IMR-90 (cell line): ENCODE measurements around the gene SLC35G1. TPM values are rescaled to one million over a fixed set of nuclear protein-coding genes. Genes with fewer than 3 reads are reported as not detected.

Source experiments
- ATAC-seq: fragments of 200-7000 bp; cut with Tn5 transposase; 2 replicates; pipeline ENCODE4 v1.9.1; 2020; ENCODE audit warnings: low read depth, mild to moderate bottlenecking, moderate library complexity
- BruUV-seq: library from RNA; stranded (reverse); fragments of 400-500 nt; replicated peaks from 2 replicates; lab custom pipeline; 2021; lab: Mats Ljungman, UMichigan
- CTCF ChIA-PET: fragments of 300-600 bp; formaldehyde crosslinking; extraction: SDS; loops from one replicate; lab custom pipeline; 2021; ENCODE audit warnings: antibody characterized with exemption; lab: Yijun Ruan, JAX
- POLR2A ChIA-PET: fragments of 300-600 bp; sonication (Branson Sonifier 250); formaldehyde crosslinking; loops from one replicate; lab custom pipeline; 2022; ENCODE audit warnings: antibody characterized with exemption; ENCODE audit not compliant: unreplicated experiment; lab: Charles Lee
- DNase-seq: peaks from one replicate; pipeline ENCODE4 v3.0.0; 2013
- H2AFZ ChIP-seq: replicated peaks from 2 replicates; pipeline ENCODE3; 2013; ENCODE audit warnings: low read length, mild to moderate bottlenecking; ENCODE audit not compliant: poor library complexity
- H2AK5ac ChIP-seq: 2 replicates; pipeline ENCODE4 v1.6.1; 2013; ENCODE audit warnings: low read depth, low read length, inconsistent platforms
- H2AK9ac ChIP-seq: replicated peaks from 2 replicates; pipeline ENCODE3; 2013; ENCODE audit warnings: mild to moderate bottlenecking, low read depth, low read length, moderate library complexity; ENCODE audit not compliant: poor library complexity
- H2BK120ac ChIP-seq: 2 replicates; pipeline ENCODE4 v1.6.1; 2013; ENCODE audit warnings: low read depth, low read length, inconsistent platforms
- H2BK15ac ChIP-seq: 3 replicates; pipeline ENCODE4 v1.6.1; 2013; ENCODE audit warnings: low read depth, low read length, inconsistent platforms
- H2BK20ac ChIP-seq: 2 replicates; pipeline ENCODE4 v1.6.1; 2013; ENCODE audit warnings: low read depth, mild to moderate bottlenecking, inconsistent platforms, low read length, moderate library complexity
- H2BK5ac ChIP-seq: 2 replicates; pipeline ENCODE4 v1.6.1; 2013; ENCODE audit warnings: mild to moderate bottlenecking, low read depth, low read length, inconsistent platforms; ENCODE audit not compliant: poor library complexity, severe bottlenecking
- H3K14ac ChIP-seq: replicated peaks from 2 replicates; pipeline ENCODE4 v1.6.1; 2013; ENCODE audit warnings: low read depth, low read length, inconsistent platforms
- H3K18ac ChIP-seq: 2 replicates; pipeline ENCODE4 v1.6.1; 2013; ENCODE audit warnings: low read depth, low read length, control low read depth
- H3K23ac ChIP-seq: 2 replicates; pipeline ENCODE4 v1.6.1; 2013; ENCODE audit warnings: low read depth, low read length, inconsistent platforms
- H3K27ac ChIP-seq: 2 replicates; pipeline ENCODE4 v1.5.1; 2013; ENCODE audit warnings: mild to moderate bottlenecking, control low read depth, low read length; ENCODE audit not compliant: insufficient read depth
- H3K27me3 ChIP-seq: 2 replicates; pipeline ENCODE4 v1.6.1; 2013; ENCODE audit warnings: low read length; ENCODE audit not compliant: control insufficient read depth, insufficient read depth
- H3K36me3 ChIP-seq: 2 replicates; pipeline ENCODE4 v1.6.1; 2013; ENCODE audit warnings: low read length, mixed read lengths; ENCODE audit not compliant: control insufficient read depth, insufficient read depth
- H3K4ac ChIP-seq: 2 replicates; pipeline ENCODE4 v1.6.1; 2013; ENCODE audit warnings: low read depth, low read length, inconsistent platforms
- H3K4me1 ChIP-seq: 2 replicates; pipeline ENCODE4 v1.6.1; 2013; ENCODE audit warnings: low read length, mixed read lengths; ENCODE audit not compliant: control insufficient read depth, insufficient read depth
- H3K4me2 ChIP-seq: 2 replicates; pipeline ENCODE4 v1.6.1; 2013; ENCODE audit warnings: low read depth, mild to moderate bottlenecking, control low read depth, low read length, moderate library complexity
- H3K4me3 ChIP-seq: 2 replicates; pipeline ENCODE4 v1.5.1; 2013; ENCODE audit warnings: low read depth, mild to moderate bottlenecking, control low read depth, low read length, moderate library complexity; ENCODE audit not compliant: insufficient read depth
- H3K56ac ChIP-seq: 2 replicates; pipeline ENCODE4 v1.6.1; 2013; ENCODE audit warnings: low read length, inconsistent platforms; ENCODE audit not compliant: insufficient read depth; ENCODE audit errors: extremely low read depth
- H3K79me1 ChIP-seq, 2 experiments: 2 replicates each; pipeline ENCODE4 v1.6.1; 2013; ENCODE audit warnings: low read length in 2 of 2, inconsistent platforms in 1 of 2, low read depth in 1 of 2
- H3K9ac ChIP-seq: 2 replicates; pipeline ENCODE4 v1.6.1; 2013; ENCODE audit warnings: low read depth, low read length, control low read depth
- H3K9me1 ChIP-seq: 2 replicates; pipeline ENCODE4 v1.6.1; 2013; ENCODE audit warnings: low read length, inconsistent platforms; ENCODE audit not compliant: insufficient read depth
- H3K9me3 ChIP-seq: 2 replicates; pipeline ENCODE4 v1.6.1; 2013; ENCODE audit warnings: low read length; ENCODE audit not compliant: control insufficient read depth, insufficient read depth
- H4K20me1 ChIP-seq: 2 replicates; pipeline ENCODE4 v1.6.1; 2013; ENCODE audit warnings: low read length, inconsistent platforms; ENCODE audit not compliant: insufficient read depth
- H4K5ac ChIP-seq: 2 replicates; pipeline ENCODE4 v1.6.1; 2013; ENCODE audit warnings: mild to moderate bottlenecking, low read depth, low read length, control low read depth
- H4K8ac ChIP-seq, 2 experiments: 2 replicates each; pipeline ENCODE4 v1.6.1; 2013; ENCODE audit warnings: low read depth in 2 of 2, low read length in 2 of 2, control low read depth in 1 of 2, inconsistent platforms in 1 of 2
- H4K91ac ChIP-seq: 2 replicates; pipeline ENCODE4 v1.6.1; 2013; ENCODE audit warnings: low read depth, low read length, inconsistent platforms; ENCODE audit not compliant: insufficient read depth
- CEBPB ChIP-seq: IDR thresholded peaks from 2 replicates; pipeline ENCODE4 v1.6.1; 2012; ENCODE audit warnings: low read depth, low read length, improper control_type of control experiment
- FOS ChIP-seq: fragments of 150-350 bp; IDR thresholded peaks from 2 replicates; pipeline ENCODE4 v1.6.1; 2016; ENCODE audit warnings: low read depth, low read length
- MAFK ChIP-seq: IDR thresholded peaks from 2 replicates; pipeline ENCODE4 v1.6.1; 2012; ENCODE audit warnings: low read depth, low read length, improper control_type of control experiment
- MAZ ChIP-seq: IDR thresholded peaks from 2 replicates; pipeline ENCODE4 v1.6.1; 2012; ENCODE audit warnings: low read depth, mild to moderate bottlenecking, low read length, improper control_type of control experiment, moderate library complexity, borderline replicate concordance
- MXI1 ChIP-seq: IDR thresholded peaks from 2 replicates; pipeline ENCODE4 v1.6.1; 2012; ENCODE audit warnings: low read depth, mild to moderate bottlenecking, low read length, moderate library complexity, borderline replicate concordance
- RCOR1 ChIP-seq: IDR thresholded peaks from 2 replicates; pipeline ENCODE4 v1.6.1; 2012; ENCODE audit warnings: mild to moderate bottlenecking, low read length, improper control_type of control experiment; ENCODE audit not compliant: insufficient replicate concordance
- RFX5 ChIP-seq: IDR thresholded peaks from 2 replicates; pipeline ENCODE4 v1.8.0; 2012; ENCODE audit warnings: low read depth, mild to moderate bottlenecking, low read length, moderate library complexity
- USF2 ChIP-seq: fragments of 150-350 bp; IDR thresholded peaks from 2 replicates; pipeline ENCODE4 v1.6.1; 2017; ENCODE audit warnings: mild to moderate bottlenecking, antibody characterized with exemption, low read length, low read depth
- WGBS, 2 experiments: methylation state at CpG; one replicate each; pipeline versions ENCODE4 v1.1.5 to v1.1.7; 2013; ENCODE audit warnings: missing lambda C conversion rate in 2 of 2; ENCODE audit not compliant: insufficient read length in 1 of 2; ENCODE audit errors: extremely low coverage in 2 of 2; 5-methylcytosine and 5-hydroxymethylcytosine counted together
- dilution Hi-C: fragments of 300-500 bp; cut with HindIII; formaldehyde crosslinking; loops from one replicate; pipeline ENCODE4 v1.14.3; 2018; ENCODE audit warnings: low sequenced_read_pairs; ENCODE audit not compliant: unreplicated experiment
- in situ Hi-C: fragments of 300-500 bp; cut with MboI; formaldehyde crosslinking; loops from 3 replicates; pipeline ENCODE4 v1.14.3; 2019; ENCODE audit warnings: low sequenced_read_pairs, inconsistent platforms, mixed read lengths
- intact Hi-C: fragments of 100-400 bp; cut with micrococcal nuclease; formaldehyde crosslinking; loops from 2 replicates; pipeline ENCODE4 v1.10.0; 2022
- polyA plus RNA-seq, 3 experiments: library from polyadenylated mRNA; depleted of rRNA; stranded (reverse); fragments of >200 nt; gene quantifications; 2 replicates each; pipeline ENCODE4 v1.2.3, GENCODE V29; 2012; ENCODE audit warnings: low replicate concordance in 1 of 3
- total RNA-seq: library from RNA; depleted of rRNA; stranded (reverse); fragments of >200 nt; gene quantifications from 2 replicates; pipeline ENCODE4 v1.2.3, GENCODE V29; 2012
- TF ChIP-seq, protein P1 (sequence below): fragments of 150-350 bp; IDR thresholded peaks from 2 replicates; pipeline ENCODE4 v1.6.1; 2016; ENCODE audit warnings: low read depth, mild to moderate bottlenecking, low read length, moderate library complexity, borderline replicate concordance

The SLC35G1 gene
- total and polyA plus RNA-seq, 2 of the 4 experiments (the other 2 are of a cell fraction): 2.7 to 3.7 TPM

GRCh38 chr10:93938140-93938539 is 44.4 kb downstream of the SLC35G1 start:
- Histone ChIP-seq H3K9me3 (no peaks in the 10 kb centered on the region), H2AFZ (no peak overlapping the region), H3K27ac (no peak overlapping the region), H3K9ac (no peak overlapping the region), H3K4me1 (no peaks in the 10 kb centered on the region), H3K27me3 (no peaks in the 10 kb centered on the region), H3K23ac (no peak overlapping the region), H2AK9ac (no peak overlapping the region), H3K4ac (no peak overlapping the region), H2BK15ac (no peak overlapping the region), H3K79me1 (no peaks in the 10 kb centered on the region), H3K9me1 (no peaks in the 10 kb centered on the region), H2BK120ac (no peak overlapping the region), H2AK5ac (no peak overlapping the region), H3K14ac (no peak overlapping the region), H3K18ac (no peak overlapping the region), H4K8ac (no peak overlapping the region), H3K4me2 (no peak overlapping the region), H2BK5ac (no peak overlapping the region), H2BK20ac (no peak overlapping the region), H4K20me1 (no peaks in the 10 kb centered on the region), H4K91ac (no peak overlapping the region), H3K4me3 (no peak overlapping the region), H3K36me3 (no peaks in the 10 kb centered on the region), H3K56ac (no peak overlapping the region), H4K5ac (no peak overlapping the region)
- TF ChIP-seq RCOR1 (no peak), CEBPB (no peak), FOS (no peak), USF2 (no peak), MXI1 (no peak), RFX5 (no peak), MAFK (no peak), MAZ (no peak)
- TF ChIP-seq, protein P1, sequence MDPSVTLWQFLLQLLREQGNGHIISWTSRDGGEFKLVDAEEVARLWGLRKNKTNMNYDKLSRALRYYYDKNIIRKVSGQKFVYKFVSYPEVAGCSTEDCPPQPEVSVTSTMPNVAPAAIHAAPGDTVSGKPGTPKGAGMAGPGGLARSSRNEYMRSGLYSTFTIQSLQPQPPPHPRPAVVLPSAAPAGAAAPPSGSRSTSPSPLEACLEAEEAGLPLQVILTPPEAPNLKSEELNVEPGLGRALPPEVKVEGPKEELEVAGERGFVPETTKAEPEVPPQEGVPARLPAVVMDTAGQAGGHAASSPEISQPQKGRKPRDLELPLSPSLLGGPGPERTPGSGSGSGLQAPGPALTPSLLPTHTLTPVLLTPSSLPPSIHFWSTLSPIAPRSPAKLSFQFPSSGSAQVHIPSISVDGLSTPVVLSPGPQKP: no peak
- intact Hi-C loops (no loop called here), in situ Hi-C loops (no loop called here), dilution Hi-C loops (no loop called here)
- no CpG with 5 or more reads among the region's 1 CpG for WGBS, 2 experiments
- ChIA-PET POLR2A (no interaction called here), CTCF (interaction anchor here (0.6 kb wide), 1 partner anchor 361 kb away, joined by 4 read pairs; no protein-coding TSS in a partner anchor)
- DNase-seq (no peak), ATAC-seq (no peak)
- BruUV-seq: no TSS peak
